GM08714 (cell line): Measurements from ENCODE around the gene RCBTB2.
A peak's percentile ranks its signal among the peaks of the same experiment; 100 is the strongest.

Experiments
- H3K4me3 ChIP-seq: fragments of 200-500 bp; sonication (Bioruptor generic); 2 replicates; pipeline ENCODE4 v1.5.1; 2014; ENCODE audit warnings: mild to moderate bottlenecking, low read length, inconsistent platforms
- ZNF274 ChIP-seq: IDR thresholded peaks from 2 replicates; pipeline ENCODE4 v1.6.1; 2012; ENCODE audit warnings: mild to moderate bottlenecking, low read depth, low read length

RCBTB2 gene

GRCh38 chr13:48502601-48503319 lies 30.1 kb downstream of the RCBTB2 start:
- H3K4me3 ChIP-seq = no peak overlapping the region
- TF ChIP-seq ZNF274 = no peak

DNA sequence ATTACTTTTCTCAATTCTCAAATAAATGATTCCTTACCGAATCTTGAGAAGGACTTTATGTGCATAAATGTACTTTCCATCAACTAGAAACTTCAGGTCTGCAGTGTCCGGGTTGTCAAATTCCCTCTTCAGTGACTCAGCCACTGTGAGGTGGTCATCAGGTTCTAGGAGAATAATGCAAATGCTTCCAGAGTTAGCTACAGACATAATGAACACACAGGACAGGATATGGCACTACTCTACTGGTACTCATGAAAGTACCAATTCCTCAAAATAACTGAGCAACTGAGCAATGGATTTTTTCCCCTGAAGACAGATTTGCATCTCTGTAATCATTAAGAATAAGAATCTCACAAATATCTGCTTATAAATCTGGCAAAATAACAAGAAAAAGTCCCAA lies 31.2 kb downstream of the RCBTB2 start:
- no peak overlapping the region for H3K4me3 ChIP-seq
- TF ChIP-seq ZNF274 = no peak

DNA sequence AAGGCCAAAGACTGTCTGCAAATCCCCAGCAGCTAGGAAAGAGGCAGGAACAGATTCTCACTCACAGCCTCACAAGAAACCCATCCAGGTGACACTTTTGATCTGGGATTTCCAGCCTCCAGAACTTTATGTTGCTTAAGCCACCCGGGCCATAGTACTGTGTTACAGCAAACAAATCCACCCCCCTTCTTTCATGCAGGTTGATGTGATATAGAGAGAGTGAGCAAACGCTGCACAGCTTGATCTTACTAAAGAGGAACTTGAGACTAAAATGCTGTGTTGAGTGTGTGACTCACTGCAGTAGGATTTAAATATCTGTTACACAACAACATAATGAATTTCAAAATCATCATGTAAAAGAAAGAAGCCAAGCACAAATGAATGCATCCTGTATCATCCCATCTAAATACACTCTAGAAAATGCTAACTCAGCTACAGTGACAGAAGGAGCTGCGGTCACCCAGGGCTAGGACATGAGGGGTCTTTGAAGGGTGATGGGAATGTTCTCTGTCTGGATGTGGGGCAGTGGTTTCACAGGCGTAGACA lies 32.2 kb downstream of the RCBTB2 start:
- no peak overlapping the region; the same call in 1 of the 2 replicates for H3K4me3 ChIP-seq
- no peak for TF ChIP-seq ZNF274

GRCh38 chr13:48497669-48498068 lies 35.2 kb downstream of the RCBTB2 start:
- no peak for TF ChIP-seq ZNF274
- H3K4me3 ChIP-seq = no peak overlapping the region

DNA sequence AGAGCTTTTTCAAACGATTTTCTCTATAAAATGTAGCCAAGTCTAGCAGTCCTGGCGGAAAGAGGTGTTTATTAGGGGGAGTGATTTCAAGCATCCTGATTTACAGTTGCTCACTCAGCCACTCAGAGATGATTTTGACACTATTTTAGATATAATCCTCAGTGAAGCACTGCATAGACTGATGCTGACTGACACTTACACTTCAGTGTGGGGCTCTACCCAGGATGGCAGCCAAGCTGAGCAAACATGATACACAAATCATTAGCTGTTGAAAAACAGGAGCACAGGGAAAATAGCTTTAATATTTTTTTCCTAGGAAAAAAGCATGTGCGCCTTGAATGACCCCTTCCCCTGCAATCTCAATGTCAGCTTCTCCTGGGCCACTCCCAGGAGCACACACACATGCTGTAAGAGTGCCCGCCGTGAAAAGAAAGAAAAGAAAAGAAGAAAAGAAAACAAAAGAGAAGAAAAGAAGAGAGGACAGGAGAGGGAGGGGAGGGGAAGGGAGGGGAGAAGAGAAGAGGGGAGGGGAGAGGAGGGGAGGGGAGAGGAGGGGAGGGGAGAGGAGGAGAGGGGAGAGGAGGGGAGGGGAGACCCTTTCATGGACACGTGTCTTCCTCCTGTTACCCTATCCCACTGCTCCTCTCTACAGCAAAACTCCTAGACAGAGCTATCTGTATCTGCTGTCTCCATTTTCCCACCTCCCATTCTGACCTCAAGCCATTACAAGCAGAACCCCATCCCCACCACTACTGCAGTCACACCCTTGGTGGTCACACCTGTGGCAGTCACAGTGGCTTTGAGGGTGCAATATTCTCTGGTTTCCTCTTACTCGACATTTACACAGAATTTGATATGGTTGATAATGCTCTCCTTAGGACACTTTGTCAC lies 36.4 kb downstream of the RCBTB2 start:
- no peak overlapping the region for H3K4me3 ChIP-seq
- no peak for TF ChIP-seq ZNF274

DNA sequence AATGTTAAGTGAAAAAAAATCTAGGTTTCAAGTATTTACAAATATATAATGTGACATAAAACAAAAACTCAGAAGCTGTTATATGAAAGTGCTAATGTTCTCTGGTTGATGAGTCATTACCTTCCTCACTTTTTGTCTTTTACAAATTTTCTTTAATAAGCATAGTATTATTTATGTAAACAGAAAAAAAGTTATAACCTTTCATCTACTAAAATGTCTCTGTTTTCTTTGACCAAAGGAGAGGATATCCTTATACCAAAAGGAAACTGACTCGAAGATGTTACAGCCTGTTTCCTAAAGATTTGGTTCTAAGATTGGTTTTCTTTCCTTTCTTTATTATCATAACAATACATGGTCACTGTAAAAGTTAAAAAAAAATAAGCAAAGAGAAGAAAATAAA lies 38.0 kb downstream of the RCBTB2 start:
- no peak overlapping the region for H3K4me3 ChIP-seq
- no peak for TF ChIP-seq ZNF274

GRCh38 chr13:48493851-48494250 lies 39.0 kb downstream of the RCBTB2 start:
- no peak for TF ChIP-seq ZNF274
- H3K4me3 ChIP-seq = no peak overlapping the region

GRCh38 chr13:48493066-48493765 lies 39.7 kb downstream of the RCBTB2 start:
- no peak overlapping the region; the same call in 1 of the 2 replicates for H3K4me3 ChIP-seq
- no peak for TF ChIP-seq ZNF274

GRCh38 chr13:48492470-48493065 lies 40.3 kb downstream of the RCBTB2 start:
- H3K4me3 ChIP-seq = peak overlapping the region; percentile 76; the same call in 1 of the 2 replicates
- TF ChIP-seq ZNF274 = no peak

GRCh38 chr13:48492096-48492440 lies 40.8 kb downstream of the RCBTB2 start:
- peak overlapping the region; percentile 76; the same call in 1 of the 2 replicates for H3K4me3 ChIP-seq
- TF ChIP-seq ZNF274 = no peak

GRCh38 chr13:48491423-48492095 lies 41.3 kb downstream of the RCBTB2 start:
- peak overlapping the region; percentile 76; the same call in 1 of the 2 replicates for H3K4me3 ChIP-seq
- no peak for TF ChIP-seq ZNF274

- H3K4me3 ChIP-seq = no peak overlapping the region
Measured at GRCh38 chr13:48490241-48490640, 42.6 kb downstream of the RCBTB2 start.

GRCh38 chr13:48489666-48490065 lies 43.2 kb downstream of the RCBTB2 start:
- no peak for TF ChIP-seq ZNF274
- H3K4me3 ChIP-seq = no peak overlapping the region

More at GRCh38 chr13:48490241-48490640, 42.6 kb downstream of the RCBTB2 start:
- no peak for TF ChIP-seq ZNF274
